Liver (tissue), 9 donors: Measurements from ENCODE around the gene UBALD2. TPM values are rescaled to one million over a fixed set of nuclear protein-coding genes. Genes with fewer than 3 reads are reported as not detected.

Source experiments
- DNase-seq: peaks from one replicate; pipeline ENCODE4 v3.0.0-alpha.2; 2017; ENCODE audit warnings: low spot score
- H3K27ac ChIP-seq, 2 donors: one replicate each; pipeline ENCODE4 v1.7.0; 2013; ENCODE audit warnings: inconsistent platforms in 2 of 2, low read length in 2 of 2, control low read depth in 1 of 2, low read depth in 1 of 2, mild to moderate bottlenecking in 1 of 2
- H3K27me3 ChIP-seq, 4 donors: one replicate each; pipeline versions ENCODE4 v1.6.1 to v1.7.0; 2013; ENCODE audit warnings: low read length in 3 of 4, inconsistent platforms in 1 of 4, mild to moderate bottlenecking in 1 of 4, moderate library complexity in 1 of 4; ENCODE audit not compliant: control insufficient read depth in 4 of 4, insufficient read depth in 4 of 4
- H3K36me3 ChIP-seq, 4 donors: one replicate each; pipeline versions ENCODE4 v1.6.1 to v1.7.0; 2013; ENCODE audit warnings: low read length in 3 of 4, mild to moderate bottlenecking in 3 of 4, low read depth in 1 of 4, moderate library complexity in 1 of 4; ENCODE audit not compliant: control insufficient read depth in 4 of 4, insufficient read depth in 3 of 4
- H3K4me1 ChIP-seq, 4 donors: one replicate each; pipeline versions ENCODE4 v1.6.1 to v1.7.0; 2013; ENCODE audit warnings: low read length in 3 of 4, mild to moderate bottlenecking in 3 of 4, moderate library complexity in 1 of 4; ENCODE audit not compliant: control insufficient read depth in 4 of 4, insufficient read depth in 4 of 4
- H3K4me3 ChIP-seq, 3 donors: one replicate each; pipeline versions ENCODE4 v1.6.1 to v1.7.0; 2013; ENCODE audit warnings: low read length in 3 of 3, control low read depth in 1 of 3, low read depth in 1 of 3, mild to moderate bottlenecking in 1 of 3
- H3K9ac ChIP-seq, 2 donors: one replicate each; pipeline ENCODE4 v1.7.0; 2013; ENCODE audit warnings: low read length in 2 of 2, mild to moderate bottlenecking in 2 of 2, moderate library complexity in 2 of 2, control low read depth in 1 of 2, low read depth in 1 of 2
- H3K9me3 ChIP-seq, 4 donors: one replicate each; pipeline versions ENCODE4 v1.6.1 to v1.7.0; 2013; ENCODE audit warnings: low read length in 3 of 4; ENCODE audit not compliant: control insufficient read depth in 4 of 4
- CTCF ChIP-seq: fragments of 150-350 bp; IDR thresholded peaks from 2 replicates; pipeline ENCODE4 v1.5.1; 2017; ENCODE audit warnings: improper control_type of control experiment, low read depth, low read length; ENCODE audit not compliant: missing input control
- FOXA1 ChIP-seq: IDR thresholded peaks from 2 replicates; pipeline ENCODE4 v1.6.1; 2016; ENCODE audit warnings: antibody characterized with exemption
- FOXA2 ChIP-seq: IDR thresholded peaks from 2 replicates; pipeline ENCODE4 v1.6.1; 2016; ENCODE audit warnings: antibody characterized with exemption
- HNF4A ChIP-seq, 2 donors: conservative IDR thresholded peaks; 2 replicates each; pipeline ENCODE4 v1.6.1; 2016; ENCODE audit warnings: antibody characterized with exemption in 2 of 2, mild to moderate bottlenecking in 2 of 2
- HNF4G ChIP-seq: IDR thresholded peaks from 2 replicates; pipeline ENCODE4 v1.6.1; 2016; ENCODE audit warnings: antibody characterized with exemption
- JUND ChIP-seq, 2 donors: IDR thresholded peaks; 2 replicates each; pipeline ENCODE4 v1.6.1; 2016; ENCODE audit warnings: antibody characterized with exemption in 2 of 2
- NR2F2 ChIP-seq: IDR thresholded peaks from 2 replicates; pipeline ENCODE4 v1.6.1; 2016; ENCODE audit warnings: antibody characterized with exemption
- RAD21 ChIP-seq, 2 donors: IDR thresholded peaks; 2 replicates each; pipeline ENCODE4 v1.6.1; 2016; ENCODE audit warnings: antibody characterized with exemption in 2 of 2, mild to moderate bottlenecking in 2 of 2
- REST ChIP-seq: IDR thresholded peaks from 2 replicates; pipeline ENCODE4 v1.6.1; 2016; ENCODE audit warnings: antibody characterized with exemption, mild to moderate bottlenecking
- RXRA ChIP-seq, 2 donors: IDR thresholded peaks; 2 replicates each; pipeline ENCODE4 v1.6.1; 2017 to 2018; ENCODE audit warnings: antibody characterized with exemption in 2 of 2, mild to moderate bottlenecking in 1 of 2
- SP1 ChIP-seq: IDR thresholded peaks from 2 replicates; pipeline ENCODE4 v1.6.1; 2018; ENCODE audit warnings: antibody characterized with exemption, mild to moderate bottlenecking
- TAF1 ChIP-seq: conservative IDR thresholded peaks from 2 replicates; pipeline ENCODE4 v1.6.1; 2016; ENCODE audit warnings: antibody characterized with exemption, mild to moderate bottlenecking
- YY1 ChIP-seq: IDR thresholded peaks from 2 replicates; pipeline ENCODE4 v1.6.1; 2016; ENCODE audit warnings: antibody characterized with exemption, mild to moderate bottlenecking
- ZBTB33 ChIP-seq: IDR thresholded peaks from 2 replicates; pipeline ENCODE4 v1.6.1; 2016; ENCODE audit warnings: antibody characterized with exemption
- WGBS: extraction: QIAGEN DNeasy Blood & Tissue Kit; methylation state at CpG from one replicate; pipeline ENCODE4 v1.1.7; 2013; 5-methylcytosine and 5-hydroxymethylcytosine counted together
- polyA plus RNA-seq, 2 donors: library from polyadenylated mRNA; stranded (reverse) in 1 of 2; unstranded in 1 of 2; fragments of 200-250 nt in 1 of 2; fragments of >200 nt in 1 of 2; fragmentation: Nextera tagmentation in 1 of 2; extraction: Ambion mirVana in 1 of 2; gene quantifications; one replicate each; pipeline versions ENCODE4 v1.2.1 to v1.2.3, GENCODE V29; 2013 to 2015
- total RNA-seq, 2 donors: library from RNA; depleted of rRNA; stranded (reverse); fragments of >200 nt; gene quantifications; one replicate each; pipeline ENCODE4 v1.2.3, GENCODE V29; 2014
- TF ChIP-seq, protein P1 (sequence below): IDR thresholded peaks from 2 replicates; pipeline ENCODE4 v1.6.1; 2016; ENCODE audit warnings: antibody characterized with exemption
- TF ChIP-seq, protein P2 (sequence below): IDR thresholded peaks from 2 replicates; pipeline ENCODE4 v1.6.1; 2016; ENCODE audit warnings: antibody characterized with exemption
- donor health status: healthy.
- donor health status: healthy.
- donor health status: healthy.
- donor health status: healthy.
- donor health status: healthy.

Gene UBALD2
- total and polyA plus RNA-seq, 4 donors: 1.4 to 6.5 (median 3.6) TPM

DNA sequence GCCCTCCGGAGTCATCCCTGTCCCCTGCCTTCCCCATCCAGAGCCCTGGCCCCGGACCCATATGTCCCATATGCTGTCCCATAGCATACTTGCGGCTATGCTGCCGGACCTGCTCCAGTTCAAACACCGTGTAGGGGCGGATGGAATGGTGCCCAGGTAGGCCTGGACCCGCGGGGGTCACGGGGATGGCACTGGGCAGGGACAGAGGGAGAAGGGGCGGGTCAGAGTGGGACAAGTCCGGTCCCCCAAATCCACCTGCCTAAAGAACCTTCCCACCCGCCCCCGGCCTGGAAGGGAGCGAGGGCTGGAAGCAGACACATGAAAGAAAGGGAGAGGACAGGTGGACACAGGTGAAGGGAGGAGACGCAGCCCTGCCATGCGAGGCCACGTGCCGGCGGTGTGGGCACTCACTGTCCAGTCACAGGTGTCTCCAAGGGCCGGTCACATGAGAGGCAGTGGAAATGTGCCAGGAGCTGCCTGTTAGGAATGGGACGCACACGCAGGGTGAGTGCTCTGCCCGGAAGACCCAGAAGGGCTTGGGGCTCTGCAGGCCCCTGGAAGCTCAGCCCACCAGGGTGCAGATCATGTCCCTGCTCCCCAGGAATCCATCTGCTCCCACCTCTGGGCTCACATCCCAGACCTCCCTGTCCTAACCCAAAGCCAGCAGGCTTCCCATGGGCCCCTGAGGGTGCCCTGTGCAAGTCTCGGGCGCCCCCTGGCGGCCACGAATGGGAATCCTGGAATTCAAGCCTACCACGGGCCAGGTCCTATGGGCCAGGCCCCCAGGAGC is 14.0 kb downstream of the UBALD2 start:
- WGBS: 51% methylated on average over 28 of the region's 28 CpGs
- DNase-seq: peak; percentile 90
- H3K27me3 ChIP-seq: no peaks in the 10 kb centered on the region
- H3K9me3 ChIP-seq: no peaks in the 10 kb centered on the region
- H3K4me1 ChIP-seq: peaks cover 0 to 33% (median 14%) of the 10 kb centered on the region in 4 donors
- TF ChIP-seq REST: no peak
- TF ChIP-seq CTCF: peak; percentile 92
- no peak for TF ChIP-seq HNF4A (conservative IDR thresholded peaks at IDR 0.05)
- no peak for TF ChIP-seq YY1
- no peak for TF ChIP-seq HNF4G
- no peak for TF ChIP-seq FOXA1
- no peak for TF ChIP-seq JUND (IDR thresholded peaks at IDR 0.05)
- TF ChIP-seq SP1: no peak
- TF ChIP-seq RAD21 (IDR thresholded peaks at IDR 0.05): peak; percentile 98
- TF ChIP-seq NR2F2: no peak
- TF ChIP-seq ZBTB33: no peak
- peak in 1 of 2 donors; percentile 6 for TF ChIP-seq RXRA (IDR thresholded peaks at IDR 0.05)
- TF ChIP-seq, protein P1, sequence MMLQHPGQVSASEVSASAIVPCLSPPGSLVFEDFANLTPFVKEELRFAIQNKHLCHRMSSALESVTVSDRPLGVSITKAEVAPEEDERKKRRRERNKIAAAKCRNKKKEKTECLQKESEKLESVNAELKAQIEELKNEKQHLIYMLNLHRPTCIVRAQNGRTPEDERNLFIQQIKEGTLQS: no peak
- TF ChIP-seq, protein P2, sequence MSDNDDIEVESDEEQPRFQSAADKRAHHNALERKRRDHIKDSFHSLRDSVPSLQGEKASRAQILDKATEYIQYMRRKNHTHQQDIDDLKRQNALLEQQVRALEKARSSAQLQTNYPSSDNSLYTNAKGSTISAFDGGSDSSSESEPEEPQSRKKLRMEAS: no peak
- no peak for TF ChIP-seq TAF1
- no peak for TF ChIP-seq FOXA2
- no peak overlapping the region for H3K4me3 ChIP-seq
- no peak overlapping the region for H3K9ac ChIP-seq
- peaks cover 0 to 1% (median 0%) of the 10 kb centered on the region in 4 donors for H3K36me3 ChIP-seq
- H3K27ac ChIP-seq: peak overlapping the region in 1 of 2 donors; percentile 10
